Fibroblast of skin of abdomen (primary cell): Measurements from ENCODE around the gene KHDRBS2.
"Not testable (repeated sequence)": the region's sequence is repeated elsewhere in the genome, so short reads cannot be mapped to it uniquely, and the experiment has no call there.

Source experiments
- DNase-seq: peaks from one replicate; pipeline ENCODE4 v3.0.0-alpha.2; 2013

The KHDRBS2 gene

DNA sequence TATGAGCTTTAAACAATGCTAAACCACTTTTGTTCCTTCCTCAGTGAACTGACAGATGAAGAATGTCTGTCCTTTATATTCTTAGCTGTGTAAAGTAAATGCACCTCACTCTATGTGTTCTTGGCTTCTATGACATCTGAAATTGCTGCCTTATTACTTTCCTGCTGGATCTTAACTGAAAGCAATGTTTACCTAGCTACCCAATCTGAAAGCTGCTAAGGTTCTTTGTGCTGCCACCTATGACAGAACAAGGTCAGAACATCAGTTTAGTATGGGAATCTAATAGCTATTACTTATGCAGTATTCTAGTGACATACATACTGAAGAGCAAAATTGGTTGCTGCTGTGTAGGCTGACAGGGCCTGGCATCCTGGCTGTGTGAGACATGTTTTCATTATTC is 444.1 kb downstream of the KHDRBS2 start:
- DNase-seq, result no peak

DNA sequence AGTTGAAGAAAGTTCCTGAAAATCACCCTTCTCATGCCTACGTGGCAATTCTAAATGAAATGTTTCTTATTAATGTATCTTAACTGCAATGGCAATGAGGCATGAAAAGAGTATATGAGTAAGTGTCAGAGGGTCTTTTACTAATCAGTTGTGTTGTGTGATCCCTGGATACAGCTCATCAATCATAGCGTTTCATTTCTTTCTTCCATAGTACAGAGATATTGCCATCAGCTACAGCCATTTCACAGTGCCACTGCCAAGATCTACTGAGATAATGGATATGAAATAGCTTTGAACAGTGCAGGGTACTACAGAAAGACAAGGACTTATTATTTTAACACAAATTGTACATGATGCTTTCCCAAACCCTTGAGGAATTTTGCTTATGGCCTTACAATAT is 450.8 kb downstream of the KHDRBS2 start:
- no peak for DNase-seq

DNA sequence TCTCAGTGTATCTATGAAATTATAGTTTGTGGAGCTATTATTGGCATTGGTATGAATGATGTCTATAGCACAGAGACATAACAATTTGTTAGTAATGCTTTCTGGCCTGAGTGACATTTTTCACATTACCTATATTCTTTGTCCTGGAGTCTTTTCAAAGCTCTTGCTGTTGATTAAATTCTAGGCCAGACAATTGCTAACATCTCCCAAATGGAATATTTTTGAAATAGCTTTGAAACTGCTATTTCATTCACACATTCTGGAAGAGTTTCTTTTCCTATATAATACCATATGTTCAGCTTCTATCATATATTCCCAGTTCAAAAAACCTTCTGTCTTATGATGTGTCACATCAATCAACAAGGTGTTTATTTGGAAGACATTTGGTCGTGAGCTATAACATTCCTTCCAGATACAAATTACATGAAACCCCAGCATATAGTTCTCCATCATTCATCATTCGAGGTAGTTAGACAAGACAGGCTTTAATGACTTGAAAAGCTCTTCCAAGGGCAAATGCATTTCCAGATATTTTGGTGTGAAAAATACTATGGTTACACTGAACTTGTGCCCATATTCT is 452.8 kb downstream of the KHDRBS2 start:
- DNase-seq, result no peak

DNA sequence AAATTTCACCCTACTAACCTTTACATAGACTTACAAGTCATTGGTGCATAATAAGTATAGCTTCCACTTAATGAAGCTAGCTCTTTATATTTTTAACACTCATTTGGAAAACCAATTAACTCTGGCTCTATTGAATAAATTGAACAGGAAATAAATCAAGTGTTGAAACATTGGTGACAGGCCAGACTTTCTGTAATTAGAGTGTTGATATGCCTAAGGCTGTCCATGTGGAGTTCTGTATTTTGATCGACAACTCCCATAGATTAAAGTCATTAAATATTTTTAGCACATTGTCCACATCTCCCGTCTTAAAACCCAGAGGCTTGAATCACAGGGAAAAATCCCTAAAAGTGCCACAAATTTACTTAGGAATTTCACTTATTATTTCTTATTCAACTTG is 468.3 kb downstream of the KHDRBS2 start:
- DNase-seq, result no peak

- DNase-seq, result no peak
These were observed 476.0 kb downstream of the KHDRBS2 start for GRCh38 chr6:61810047-61810446.

DNA sequence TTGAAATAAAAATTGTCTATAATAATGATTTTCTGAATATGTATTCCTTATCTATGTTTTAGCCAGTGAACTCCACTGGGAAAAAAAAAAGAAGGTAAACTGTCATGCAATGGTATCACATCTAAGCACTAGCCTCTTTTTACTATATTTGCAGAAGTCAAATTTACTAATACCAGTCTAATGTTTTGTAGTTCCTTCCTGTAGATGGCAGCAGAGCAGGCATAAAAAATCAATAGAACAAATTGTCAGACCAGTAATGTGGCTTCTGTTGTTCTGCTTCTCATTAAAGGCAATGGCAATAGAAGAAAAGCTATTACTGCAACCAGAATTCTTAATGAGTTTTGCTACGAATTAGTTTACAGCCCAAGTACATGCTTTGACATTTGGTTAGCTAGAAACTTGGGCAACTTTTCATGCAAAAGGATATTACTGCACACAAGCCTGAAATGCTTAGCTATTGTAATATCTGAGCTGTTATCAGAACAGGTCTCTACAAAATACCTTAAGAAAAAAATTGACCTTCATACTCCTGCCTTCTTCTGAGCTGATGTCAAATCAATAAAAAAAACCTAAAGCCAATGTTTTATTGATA is 476.9 kb downstream of the KHDRBS2 start:
- no peak for DNase-seq

DNA sequence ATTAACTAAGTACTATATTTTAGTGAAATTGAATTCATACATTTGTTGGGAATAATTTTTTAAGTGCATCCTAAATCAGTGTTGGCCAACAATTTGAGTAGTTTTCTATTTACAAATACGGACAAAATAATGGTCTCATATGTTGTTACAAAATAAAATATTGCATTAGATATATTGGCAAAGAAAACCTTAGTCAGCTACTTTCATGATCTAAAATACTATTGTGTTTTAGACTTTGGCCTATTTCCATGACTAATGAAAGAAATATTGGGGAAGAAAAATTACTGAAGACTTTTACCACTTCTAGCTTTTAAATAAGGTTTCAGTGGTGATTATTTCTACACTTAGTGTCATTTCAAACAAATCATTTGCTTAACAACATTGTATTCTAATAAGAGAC is 498.0 kb downstream of the KHDRBS2 start:
- DNase-seq, result no peak

DNA sequence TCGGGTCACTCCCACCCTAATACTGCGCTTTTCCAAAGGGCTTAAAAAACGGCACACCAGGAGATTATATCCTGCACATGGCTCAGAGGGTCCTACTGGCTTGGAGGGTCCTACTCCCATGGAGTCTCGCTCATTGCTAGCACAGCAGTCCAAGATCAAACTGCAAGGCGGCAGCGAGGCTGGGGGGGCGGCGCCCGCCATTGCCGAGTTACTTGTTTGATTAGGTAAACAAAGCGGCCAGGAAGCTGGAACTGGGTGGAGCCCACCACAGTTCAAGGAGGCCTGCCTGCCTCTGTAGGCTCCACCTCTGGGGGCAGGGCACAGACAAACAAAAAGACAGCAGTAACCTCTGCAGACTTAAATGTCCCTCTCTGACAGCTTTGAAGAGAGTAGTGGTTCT is 516.6 kb downstream of the KHDRBS2 start:
- DNase-seq, result not testable (repeated sequence)

DNA sequence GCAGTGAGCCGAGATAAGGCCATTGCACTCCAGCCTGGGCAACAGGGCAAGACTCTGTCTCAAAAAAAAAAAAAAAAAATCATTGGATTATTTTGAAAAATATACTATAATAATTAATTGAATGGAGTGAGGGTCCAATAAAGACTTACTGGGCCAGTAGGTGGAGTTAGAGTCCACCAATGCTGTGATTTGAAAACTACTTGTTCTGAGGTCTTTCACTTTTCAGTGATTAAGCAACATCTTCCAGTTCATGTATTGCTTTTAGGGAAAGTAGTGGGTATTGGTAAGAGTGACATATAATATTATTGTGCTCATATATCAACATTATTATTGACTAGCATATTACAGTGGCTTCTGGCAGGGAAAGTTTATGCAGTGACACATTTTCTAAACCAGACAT is 530.3 kb downstream of the KHDRBS2 start:
- DNase-seq, result no peak

GRCh38 chr6:61751986-61752385 is 534.0 kb downstream of the KHDRBS2 start:
- DNase-seq, result no peak

DNA sequence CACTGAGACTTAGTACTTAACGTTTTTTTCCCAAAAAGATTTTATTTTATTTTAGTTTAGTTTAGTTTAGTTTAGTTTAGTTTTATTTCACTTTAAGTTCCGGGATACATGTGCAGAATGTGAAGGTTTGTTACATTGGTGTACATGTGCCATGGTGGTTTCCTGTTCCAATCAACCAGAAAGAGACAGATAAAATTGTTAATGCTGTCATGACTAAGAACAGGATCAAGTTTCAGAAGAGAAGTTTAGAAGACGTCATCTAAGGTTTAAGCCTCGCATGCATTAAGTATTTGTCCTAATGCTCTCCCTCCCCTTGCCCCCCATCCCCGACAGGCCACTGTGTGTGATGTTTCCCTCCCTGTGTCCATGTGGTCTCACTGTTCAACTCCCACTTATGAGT is 540.0 kb downstream of the KHDRBS2 start:
- no peak for DNase-seq

- no peak for DNase-seq
These were observed 574.2 kb downstream of the KHDRBS2 start for GRCh38 chr6:61711849-61712248.

DNA sequence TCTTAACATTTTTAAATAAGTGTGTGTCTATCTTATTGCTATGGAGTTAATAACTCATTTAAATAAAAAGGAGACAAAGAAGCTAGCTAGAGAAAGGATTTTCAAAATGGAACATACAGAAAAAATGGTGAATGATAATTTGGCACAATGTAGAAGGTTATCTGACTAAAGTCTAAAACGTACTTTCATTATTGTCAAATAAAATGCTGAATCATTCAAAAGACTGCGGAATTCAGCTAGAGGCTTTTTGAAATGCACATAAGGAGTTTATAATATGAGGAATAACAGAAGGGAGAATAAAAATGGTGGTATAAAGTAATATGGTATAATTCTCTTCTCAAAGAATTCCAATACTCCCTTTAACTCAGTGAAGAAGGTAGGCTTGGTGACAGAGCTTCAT is 597.9 kb downstream of the KHDRBS2 start:
- no peak for DNase-seq

DNA sequence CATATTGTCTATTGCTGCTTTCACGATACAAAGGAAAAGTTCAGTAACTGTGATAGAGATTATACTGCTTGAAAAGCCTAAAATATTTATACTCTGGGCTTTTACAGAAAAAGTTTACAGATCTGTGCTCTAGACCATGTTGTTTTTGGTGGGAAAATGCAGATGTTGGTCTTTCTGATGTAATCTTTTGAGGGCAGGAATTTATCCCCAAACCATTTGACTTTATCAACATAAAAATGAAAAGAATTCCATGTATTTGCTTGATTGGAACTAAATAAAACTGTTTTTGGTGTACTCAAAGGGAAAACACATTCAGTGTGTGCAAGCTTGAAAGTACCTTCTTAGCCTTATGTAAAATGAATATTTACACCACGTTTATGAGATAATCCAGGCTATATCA is 603.5 kb downstream of the KHDRBS2 start:
- DNase-seq, result no peak

- DNase-seq, result no peak
These were observed 606.4 kb downstream of the KHDRBS2 start for GRCh38 chr6:61679625-61680024.

- no peak for DNase-seq
These were observed 610.3 kb downstream of the KHDRBS2 start for GRCh38 chr6:61675734-61676133.

GRCh38 chr6:61649845-61650244 is 636.2 kb downstream of the KHDRBS2 start:
- DNase-seq, result no peak

GRCh38 chr6:61640463-61640862 is 645.6 kb downstream of the KHDRBS2 start:
- DNase-seq, result no peak
